GM12891 (cell line): Measurements from ENCODE around the gene HES7.

ENCODE experiments used
- DNase-seq: peaks from one replicate; pipeline ENCODE4 v3.0.0; 2011; ENCODE audit warnings: low spot score; ENCODE audit not compliant: insufficient read length
- FAIRE-seq: peaks from 2 replicates; lab custom pipeline; 2011; peaks lifted over from hg19 to GRCh38; lab: Jason Lieb, UNC
- PAX5 ChIP-seq: IDR thresholded peaks from 2 replicates; pipeline ENCODE4 v1.6.1; 2011; ENCODE audit warnings: low read length, moderate library complexity, mild to moderate bottlenecking; ENCODE audit not compliant: insufficient read depth, severe bottlenecking
- POLR2A ChIP-seq: IDR thresholded peaks from 2 replicates; pipeline ENCODE4 v1.6.1; 2011; ENCODE audit warnings: low read depth, low read length, control low read depth
- POLR2AphosphoS5 ChIP-seq: IDR thresholded peaks from 2 replicates; pipeline ENCODE4 v1.6.1; 2011; ENCODE audit warnings: low read depth, low read length, control low read depth
- POU2F2 ChIP-seq: IDR thresholded peaks from 2 replicates; pipeline ENCODE4 v1.6.1; 2011; ENCODE audit warnings: low read depth, mild to moderate bottlenecking, control low read depth, low read length, moderate library complexity
- SPI1 ChIP-seq: IDR thresholded peaks from 2 replicates; pipeline ENCODE4 v1.6.1; 2011; ENCODE audit warnings: low read depth, low read length, control low read depth
- TAF1 ChIP-seq: IDR thresholded peaks from 2 replicates; pipeline ENCODE4 v1.6.1; 2011; ENCODE audit warnings: low read depth, low read length, control low read depth

HES7 gene

DNA sequence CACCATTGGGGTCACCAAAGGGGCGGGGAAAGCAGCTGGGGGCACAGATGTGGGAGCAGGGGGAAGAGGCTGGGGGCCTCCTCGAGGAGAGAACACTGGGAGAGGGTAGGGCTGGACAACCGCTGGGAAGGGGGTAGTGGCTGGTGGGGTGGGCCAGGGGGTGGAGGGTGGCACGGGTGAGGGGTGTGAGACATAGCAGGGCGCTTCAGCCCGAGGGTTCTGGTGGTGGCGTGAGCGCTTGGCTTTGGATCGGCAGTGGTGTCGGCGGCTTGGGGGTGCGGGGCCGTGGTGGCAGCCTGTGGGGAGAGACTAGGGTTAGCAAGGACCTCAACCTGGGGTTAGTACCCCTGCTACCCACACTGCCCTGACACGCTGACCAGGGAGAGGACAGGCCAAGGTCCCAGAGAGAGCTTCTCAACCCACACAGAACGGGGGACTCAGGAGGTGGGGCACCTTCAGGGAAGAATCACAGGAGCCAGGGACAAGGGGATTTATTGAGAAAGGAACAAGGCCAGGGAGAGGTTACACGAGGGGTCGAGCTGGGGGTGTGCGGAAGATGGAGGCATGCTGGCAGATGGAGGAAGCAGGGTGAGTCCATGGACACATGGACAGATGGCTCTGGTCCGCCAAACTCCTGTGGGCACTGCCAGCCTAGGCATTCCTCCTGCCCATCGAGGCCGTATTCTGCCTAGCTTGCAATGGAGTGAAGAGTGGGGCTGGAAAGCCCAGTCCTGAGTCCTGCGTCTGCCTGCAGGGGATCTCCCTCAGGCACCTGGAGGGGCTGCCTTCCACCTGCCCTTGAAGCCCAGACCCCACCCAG is 19.9 kb upstream of the HES7 start:
- FAIRE-seq = no peak
- DNase-seq = no peak
- no peak for TF ChIP-seq SPI1
- no peak for TF ChIP-seq POU2F2
- TF ChIP-seq POLR2AphosphoS5 = no peak; the same call in 1 of the 2 replicates
- no peak for TF ChIP-seq TAF1
- no peak for TF ChIP-seq PAX5
- no peak for TF ChIP-seq POLR2A

GRCh38 chr17:8142887-8143580 is 19.1 kb upstream of the HES7 start:
- TF ChIP-seq POLR2A (no peak), TAF1 (no peak), POLR2AphosphoS5 (no peak; the same call in 1 of the 2 replicates), POU2F2 (no peak), SPI1 (no peak), PAX5 (no peak)
- FAIRE-seq (no peak), DNase-seq (no peak)

GRCh38 chr17:8142158-8142886 is 18.4 kb upstream of the HES7 start:
- TF ChIP-seq POLR2AphosphoS5 (0 out of 2 replicates have a peak, but pooled peaks have one; percentile 6), POU2F2 (no peak)
- DNase-seq (no peak), FAIRE-seq (no peak)

DNA sequence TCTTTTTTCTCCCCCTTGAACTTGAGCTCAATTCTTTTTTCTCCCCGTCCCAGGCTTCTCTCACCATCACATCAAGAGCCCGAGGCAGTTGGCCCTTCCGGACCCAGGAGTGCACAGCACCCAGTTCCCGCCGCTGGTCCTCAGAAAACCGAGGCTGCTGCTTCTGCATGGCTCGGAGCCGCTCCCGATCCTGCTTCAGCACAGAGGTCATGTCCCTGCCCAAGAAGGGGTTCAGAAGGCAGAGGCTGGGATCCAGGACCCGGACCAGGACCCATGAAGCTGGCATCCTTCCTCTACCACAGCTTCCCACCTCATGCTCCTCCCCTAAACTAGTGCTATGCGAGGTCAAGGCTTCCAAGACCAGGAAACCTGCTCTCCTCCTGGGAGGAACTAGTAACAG is 17.8 kb upstream of the HES7 start:
- TF ChIP-seq SPI1 (no peak), PAX5 (no peak), POU2F2 (no peak), POLR2AphosphoS5 (no peak), TAF1 (no peak), POLR2A (no peak)
- no peak for FAIRE-seq
- DNase-seq = no peak

DNA sequence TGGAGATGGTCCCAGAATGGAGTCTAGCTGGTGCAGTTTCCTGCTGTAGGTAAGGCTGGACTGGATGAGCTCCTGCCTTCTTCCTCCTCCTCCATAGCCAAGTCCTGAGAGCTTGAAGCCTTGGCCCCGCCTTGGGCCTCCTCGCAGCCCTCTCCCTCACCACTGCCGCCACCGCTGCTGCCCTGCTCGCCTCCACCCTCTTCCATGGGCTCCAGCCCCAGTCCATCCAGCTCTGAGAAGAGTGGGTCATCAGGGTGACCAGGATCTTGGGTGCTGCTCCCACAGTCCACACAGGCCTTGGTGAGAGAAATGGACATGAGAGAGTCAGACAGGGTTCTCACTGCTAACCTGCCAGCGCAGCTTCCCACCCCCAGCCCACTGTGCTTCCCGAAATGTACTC is 17.1 kb upstream of the HES7 start:
- FAIRE-seq = no peak

GRCh38 chr17:8140065-8141029 is 16.4 kb upstream of the HES7 start:
- FAIRE-seq (no peak), DNase-seq (no peak)
- TF ChIP-seq POLR2A (no peak), PAX5 (no peak), POLR2AphosphoS5 (no peak), SPI1 (no peak), POU2F2 (no peak), TAF1 (no peak)

More for the DNA sequence above, 17.1 kb upstream of the HES7 start:
- DNase-seq = no peak
- TF ChIP-seq POLR2A (no peak), TAF1 (no peak), PAX5 (no peak), POLR2AphosphoS5 (no peak), POU2F2 (no peak), SPI1 (no peak)

DNA sequence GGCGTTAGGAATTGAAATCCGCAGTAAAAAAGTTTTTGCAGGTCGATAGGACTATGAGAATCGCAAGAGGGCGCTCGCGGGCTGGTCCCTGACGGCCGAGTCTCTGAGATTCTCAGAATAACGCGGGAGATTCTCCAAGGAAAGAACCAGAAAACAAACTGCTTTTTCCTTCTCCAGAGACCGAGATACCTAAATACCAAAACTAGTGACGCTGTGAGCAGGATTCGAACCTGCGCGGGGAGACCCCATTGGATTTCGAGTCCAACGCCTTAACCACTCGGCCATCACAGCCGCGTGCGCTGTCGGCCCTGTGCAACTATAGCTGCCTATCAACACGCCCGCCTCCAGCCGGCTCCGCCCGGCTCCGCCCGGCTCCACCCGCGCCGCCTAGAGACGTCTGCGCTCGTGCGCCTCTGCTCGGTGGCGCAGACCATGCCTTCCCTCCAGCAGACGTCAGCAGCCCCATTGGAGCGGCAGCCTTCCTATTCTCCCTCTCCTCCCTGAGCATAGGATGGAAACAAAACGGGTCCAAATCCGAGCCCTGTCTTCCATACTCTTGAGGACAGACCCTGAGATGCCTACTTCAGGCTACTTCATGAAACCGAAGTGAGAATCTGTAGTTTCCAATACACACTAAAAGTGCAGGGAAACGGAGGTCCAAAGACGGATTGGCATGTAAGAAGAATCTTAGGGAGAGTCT is 14.9 kb upstream of the HES7 start:
- FAIRE-seq = peak; percentile 99
- DNase-seq = peak; percentile 81
- TF ChIP-seq TAF1 = peak; percentile 23; the same call in 1 of the 2 replicates
- no peak; the same call in 1 of the 2 replicates for TF ChIP-seq POLR2AphosphoS5
- peak; percentile 54; the same call in 1 of the 2 replicates for TF ChIP-seq POU2F2
- TF ChIP-seq SPI1 = no peak
- no peak for TF ChIP-seq PAX5
- no peak; the same call in 1 of the 2 replicates for TF ChIP-seq POLR2A

DNA sequence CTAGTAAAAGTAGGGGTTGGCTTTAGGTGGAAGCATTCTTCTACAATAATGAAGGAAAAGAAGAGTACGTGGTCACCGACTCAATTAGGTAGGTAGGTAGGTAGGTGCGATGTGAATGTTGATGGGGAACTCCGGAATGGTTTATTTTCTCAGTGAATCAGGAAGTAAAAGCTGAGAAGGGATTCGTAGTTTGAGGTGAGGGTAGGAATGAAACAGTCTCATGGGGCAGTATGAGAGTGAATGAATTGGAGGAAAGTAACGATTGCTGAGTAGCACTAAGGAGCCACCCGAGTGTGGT is 14.4 kb upstream of the HES7 start:
- DNase-seq = no peak
- TF ChIP-seq SPI1 = no peak
- no peak for TF ChIP-seq POU2F2
- TF ChIP-seq POLR2A = no peak; the same call in 1 of the 2 replicates
- TF ChIP-seq TAF1 = no peak
- TF ChIP-seq PAX5 = no peak
- no peak for TF ChIP-seq POLR2AphosphoS5
- no peak for FAIRE-seq
